Measurements from ENCODE around the gene RINL.

RINL gene

DNA sequence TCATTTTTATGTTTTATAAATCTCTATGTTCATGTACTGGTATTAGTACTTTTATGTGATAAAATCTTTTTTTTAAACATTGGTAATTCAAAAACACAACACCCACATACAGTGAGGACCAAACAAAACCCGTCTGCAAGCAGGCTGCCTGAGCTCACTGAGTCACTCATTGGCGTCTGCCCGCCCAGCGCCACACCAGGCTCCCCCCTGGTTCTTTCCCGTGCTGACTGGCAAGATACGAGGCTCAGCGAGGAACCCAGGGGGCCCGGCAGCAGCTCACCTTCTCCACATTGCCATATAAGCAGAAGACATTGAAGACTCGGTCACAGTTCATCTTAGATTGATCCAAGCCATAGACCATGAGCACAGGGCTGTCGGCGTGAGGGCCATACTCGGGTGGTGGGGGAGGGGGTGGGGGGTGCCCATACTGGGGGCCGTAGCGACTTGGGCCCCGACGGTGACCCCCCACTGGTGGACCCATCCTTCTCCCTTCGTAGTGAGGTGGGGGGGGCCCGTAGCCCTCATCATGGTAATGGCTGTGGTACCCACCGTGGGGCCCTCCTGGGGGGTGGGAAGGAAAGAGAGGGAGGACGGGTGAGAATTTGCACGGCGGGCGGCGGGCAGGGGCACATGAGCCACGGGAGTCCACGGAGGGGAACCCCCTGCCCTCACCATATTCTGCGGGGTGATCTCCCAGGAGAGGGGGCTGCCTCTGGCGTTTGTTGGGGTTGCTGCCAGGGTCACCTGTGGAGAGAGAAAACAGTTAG, 38.1 kb downstream of the RINL start:
- peaks cover 35% of the 10 kb centered on the region for H3K79me2 ChIP-seq (ENCODE audit: insufficient read depth, low read depth)
- no peak overlapping the region for H3K27ac ChIP-seq
- no peak overlapping the region for H3K9ac ChIP-seq
- no peak overlapping the region for H3K4me3 ChIP-seq (IDR thresholded peaks at IDR 0.05; ENCODE audit: insufficient read depth, low read depth, low read length)
- no peaks in the 10 kb centered on the region; the same call in 1 of the 2 replicates for H3K27me3 ChIP-seq (ENCODE audit: insufficient read depth, low read depth)
- H2AFZ ChIP-seq (ENCODE audit: low read depth), result no peak overlapping the region
- H4K20me1 ChIP-seq (ENCODE audit: insufficient read depth), result no peaks in the 10 kb centered on the region; the same call in 1 of the 2 replicates
- no peak overlapping the region for H3K4me2 ChIP-seq
- TF ChIP-seq, protein P1, sequence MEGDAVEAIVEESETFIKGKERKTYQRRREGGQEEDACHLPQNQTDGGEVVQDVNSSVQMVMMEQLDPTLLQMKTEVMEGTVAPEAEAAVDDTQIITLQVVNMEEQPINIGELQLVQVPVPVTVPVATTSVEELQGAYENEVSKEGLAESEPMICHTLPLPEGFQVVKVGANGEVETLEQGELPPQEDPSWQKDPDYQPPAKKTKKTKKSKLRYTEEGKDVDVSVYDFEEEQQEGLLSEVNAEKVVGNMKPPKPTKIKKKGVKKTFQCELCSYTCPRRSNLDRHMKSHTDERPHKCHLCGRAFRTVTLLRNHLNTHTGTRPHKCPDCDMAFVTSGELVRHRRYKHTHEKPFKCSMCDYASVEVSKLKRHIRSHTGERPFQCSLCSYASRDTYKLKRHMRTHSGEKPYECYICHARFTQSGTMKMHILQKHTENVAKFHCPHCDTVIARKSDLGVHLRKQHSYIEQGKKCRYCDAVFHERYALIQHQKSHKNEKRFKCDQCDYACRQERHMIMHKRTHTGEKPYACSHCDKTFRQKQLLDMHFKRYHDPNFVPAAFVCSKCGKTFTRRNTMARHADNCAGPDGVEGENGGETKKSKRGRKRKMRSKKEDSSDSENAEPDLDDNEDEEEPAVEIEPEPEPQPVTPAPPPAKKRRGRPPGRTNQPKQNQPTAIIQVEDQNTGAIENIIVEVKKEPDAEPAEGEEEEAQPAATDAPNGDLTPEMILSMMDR (conservative IDR thresholded peaks at IDR 0.05; ENCODE audit: low read depth, low read length), result no peak
- H3K4me1 ChIP-seq (ENCODE audit: low read depth, poor library complexity, severe bottlenecking), result no peaks in the 10 kb centered on the region
- peaks cover 42% of the 10 kb centered on the region; the same call in 1 of the 2 replicates for H3K36me3 ChIP-seq (ENCODE audit: insufficient read depth)

DNA sequence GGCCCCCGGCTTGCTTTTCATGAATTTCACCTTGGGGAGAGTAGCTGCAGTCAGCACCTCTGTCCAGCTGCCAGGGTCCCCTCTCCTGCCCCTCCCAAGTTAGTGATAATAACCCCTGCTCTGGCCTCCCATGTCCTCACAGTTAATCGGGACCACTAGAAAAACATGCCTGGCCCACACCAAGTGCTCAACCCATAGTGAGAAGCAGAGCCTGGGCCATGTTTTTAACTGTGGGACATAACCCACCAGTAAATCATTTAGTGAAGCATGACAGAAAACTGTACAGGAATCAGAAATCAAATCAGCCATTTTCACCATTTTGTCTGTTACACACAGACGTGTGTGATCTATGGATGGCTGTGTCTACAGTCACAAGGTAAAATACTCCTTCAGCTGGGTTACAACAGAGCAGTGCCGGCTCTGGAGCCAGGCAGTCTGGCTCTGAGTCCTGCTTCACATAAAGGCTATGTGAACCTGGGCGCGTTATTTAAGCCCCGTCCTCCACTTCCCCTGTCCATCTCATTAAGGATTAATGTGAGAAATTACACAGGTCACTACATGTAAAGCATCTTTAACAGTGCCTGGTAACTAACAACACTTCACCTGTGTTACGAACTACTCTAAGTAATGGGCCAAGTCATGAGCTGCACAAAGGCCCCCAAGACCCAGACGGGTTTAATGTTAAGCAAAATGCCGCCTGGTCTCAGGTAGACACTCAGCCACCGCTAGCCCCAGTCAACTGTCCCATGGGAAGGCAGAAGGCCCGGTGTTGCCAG, 38.9 kb downstream of the RINL start:
- H3K4me2 ChIP-seq, result no peak overlapping the region
- H2AFZ ChIP-seq (ENCODE audit: low read depth), result no peak overlapping the region
- no peaks in the 10 kb centered on the region; the same call in 1 of the 2 replicates for H3K27me3 ChIP-seq (ENCODE audit: insufficient read depth, low read depth)
- no peaks in the 10 kb centered on the region for H4K20me1 ChIP-seq (ENCODE audit: insufficient read depth)
- no peak overlapping the region for H3K4me3 ChIP-seq (IDR thresholded peaks at IDR 0.05; ENCODE audit: insufficient read depth, low read depth, low read length)
- TF ChIP-seq, protein P1 (conservative IDR thresholded peaks at IDR 0.05; ENCODE audit: low read depth, low read length), result no peak
- no peak overlapping the region for H3K9ac ChIP-seq
- H3K79me2 ChIP-seq (ENCODE audit: insufficient read depth, low read depth), result peaks cover 27% of the 10 kb centered on the region; the same call in 1 of the 2 replicates
- H3K4me1 ChIP-seq (ENCODE audit: low read depth, poor library complexity, severe bottlenecking), result no peaks in the 10 kb centered on the region
- 0 out of 2 replicates have a peak overlapping the region, but pooled peaks have one; percentile 6 for H3K27ac ChIP-seq
- peaks cover 35% of the 10 kb centered on the region; the same call in 1 of the 2 replicates for H3K36me3 ChIP-seq (ENCODE audit: insufficient read depth)

DNA sequence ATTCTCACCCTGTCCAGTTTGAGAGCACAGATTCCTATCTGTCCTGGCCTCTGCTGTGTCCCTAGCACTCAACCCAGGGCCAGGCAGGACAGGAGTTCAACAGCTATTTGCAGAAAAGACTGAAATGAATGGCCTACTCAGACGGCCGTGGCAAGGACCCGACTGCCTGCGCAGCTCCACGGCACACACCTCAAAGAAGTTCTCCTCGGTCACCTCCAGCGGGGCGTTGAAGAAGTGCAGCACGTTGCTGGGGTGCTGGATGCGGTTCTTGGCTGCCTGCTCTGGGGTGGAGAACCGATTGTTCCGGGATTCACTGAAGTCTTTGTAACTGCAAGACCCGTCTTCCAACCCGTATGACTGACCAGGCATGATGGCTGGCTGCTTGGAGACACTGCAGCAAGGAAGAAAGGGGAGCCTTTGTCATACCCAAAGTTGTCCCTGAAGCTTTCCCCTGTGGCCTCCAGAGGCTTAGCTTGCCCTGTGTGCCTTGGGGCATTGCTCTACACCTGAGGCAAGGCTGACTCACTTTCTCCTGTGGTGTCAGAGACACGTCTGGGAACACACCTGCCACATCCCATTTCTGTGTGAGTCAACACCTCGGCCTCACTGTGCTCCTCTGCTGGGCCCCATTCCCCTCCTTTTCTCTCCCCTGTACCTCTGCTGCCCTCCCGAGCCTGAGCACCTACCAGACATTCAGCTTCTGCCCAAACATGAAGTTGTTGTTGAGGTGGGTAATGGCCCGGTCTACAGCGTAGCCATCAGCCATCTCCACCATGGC, 39.7 kb downstream of the RINL start:
- no peaks in the 10 kb centered on the region for H4K20me1 ChIP-seq (ENCODE audit: insufficient read depth)
- no peak overlapping the region for H3K4me2 ChIP-seq
- 0 out of 2 replicates have a peak overlapping the region, but pooled peaks have one; percentile 6 for H3K27ac ChIP-seq

More for the DNA sequence above, 39.7 kb downstream of the RINL start:
- TF ChIP-seq, protein P1 (conservative IDR thresholded peaks at IDR 0.05; ENCODE audit: low read depth, low read length), result no peak
- H3K4me1 ChIP-seq (ENCODE audit: low read depth, poor library complexity, severe bottlenecking), result peaks cover 2% of the 10 kb centered on the region
- no peak overlapping the region for H2AFZ ChIP-seq (ENCODE audit: low read depth)
- peaks cover 28% of the 10 kb centered on the region; the same call in 1 of the 2 replicates for H3K36me3 ChIP-seq (ENCODE audit: insufficient read depth)
- no peak overlapping the region for H3K9ac ChIP-seq
- H3K79me2 ChIP-seq (ENCODE audit: insufficient read depth, low read depth), result peaks cover 19% of the 10 kb centered on the region; the same call in 1 of the 2 replicates
- H3K4me3 ChIP-seq (IDR thresholded peaks at IDR 0.05; ENCODE audit: insufficient read depth, low read depth, low read length), result no peak overlapping the region
- no peaks in the 10 kb centered on the region; the same call in 1 of the 2 replicates for H3K27me3 ChIP-seq (ENCODE audit: insufficient read depth, low read depth)
